ENCODE results near the gene RIMBP2.

RIMBP2 gene

GRCh38 chr12:130683811-130684210 lies 32.3 kb downstream of the RIMBP2 start:
- no peak for DNase-seq (ENCODE audit: low read depth)

- DNase-seq (ENCODE audit: low read depth): no peak
These were observed 33.0 kb downstream of the RIMBP2 start for GRCh38 chr12:130683080-130683479.

- DNase-seq (ENCODE audit: low read depth): no peak
These were observed 35.6 kb downstream of the RIMBP2 start for GRCh38 chr12:130680451-130680990.

- DNase-seq (ENCODE audit: low read depth): no peak
These were observed 38.0 kb downstream of the RIMBP2 start for GRCh38 chr12:130677957-130678558.

GRCh38 chr12:130675791-130676190 lies 40.3 kb downstream of the RIMBP2 start:
- no peak for DNase-seq (ENCODE audit: low read depth)

- no peak for DNase-seq (ENCODE audit: low read depth)
These were observed 41.0 kb downstream of the RIMBP2 start for GRCh38 chr12:130675121-130675520.

- DNase-seq (ENCODE audit: low read depth): no peak
These were observed 41.4 kb downstream of the RIMBP2 start for GRCh38 chr12:130674676-130675075.

GRCh38 chr12:130673036-130673705 lies 42.9 kb downstream of the RIMBP2 start:
- DNase-seq (ENCODE audit: low read depth): no peak

GRCh38 chr12:130672089-130672820 lies 43.8 kb downstream of the RIMBP2 start:
- DNase-seq (ENCODE audit: low read depth): no peak

- DNase-seq (ENCODE audit: low read depth): no peak
These were observed 44.5 kb downstream of the RIMBP2 start for GRCh38 chr12:130671556-130671955.

- no peak for DNase-seq (ENCODE audit: low read depth)
These were observed 46.3 kb downstream of the RIMBP2 start for GRCh38 chr12:130669797-130670196.

- DNase-seq (ENCODE audit: low read depth): no peak
These were observed 46.9 kb downstream of the RIMBP2 start for GRCh38 chr12:130669205-130669557.

GRCh38 chr12:130668286-130669204 lies 47.6 kb downstream of the RIMBP2 start:
- DNase-seq (ENCODE audit: low read depth): no peak

- DNase-seq (ENCODE audit: low read depth): no peak
These were observed 48.6 kb downstream of the RIMBP2 start for GRCh38 chr12:130667421-130667960.

- DNase-seq (ENCODE audit: low read depth): no peak
These were observed 49.5 kb downstream of the RIMBP2 start for GRCh38 chr12:130666645-130667044.

- DNase-seq (ENCODE audit: low read depth): no peak
These were observed 50.3 kb downstream of the RIMBP2 start for GRCh38 chr12:130665753-130666152.

- no peak for DNase-seq (ENCODE audit: low read depth)
These were observed 51.3 kb downstream of the RIMBP2 start for GRCh38 chr12:130664772-130665171.

GRCh38 chr12:130664252-130664651 lies 51.8 kb downstream of the RIMBP2 start:
- DNase-seq (ENCODE audit: low read depth): no peak

GRCh38 chr12:130663514-130663913 lies 52.6 kb downstream of the RIMBP2 start:
- no peak for DNase-seq (ENCODE audit: low read depth)

GRCh38 chr12:130661486-130662255 lies 54.4 kb downstream of the RIMBP2 start:
- no peak for DNase-seq (ENCODE audit: low read depth)

- DNase-seq (ENCODE audit: low read depth): no peak
These were observed 55.0 kb downstream of the RIMBP2 start for GRCh38 chr12:130661059-130661458.
